ENCODE results near the gene NAV2. TPM values are rescaled to one million over a fixed set of nuclear protein-coding genes. Genes with fewer than 3 reads are reported as not detected.

NAV2 gene
- polyA plus RNA-seq, 1 experiment, result 5.1 TPM

- peak overlapping the region; percentile 31 for H3K4me3 ChIP-seq (ENCODE audit: low read depth, low read length)
- TF ChIP-seq CTCF (IDR thresholded peaks at IDR 0.05; ENCODE audit: low read depth, low read length), result no peak
- no peak overlapping the region for H3K27ac ChIP-seq (ENCODE audit: low read depth, low read length)
- CTCF ChIA-PET, result interaction anchor here (1.3 to 1.5 kb wide), 2 partner anchors 31 to 191 kb away, joined by 4 read pairs; no protein-coding TSS in a partner anchor
- peaks cover 11% of the 10 kb centered on the region for H3K9me3 ChIP-seq (ENCODE audit: control insufficient read depth, insufficient read depth, low read length)
- no peak for DNase-seq (ENCODE audit: low read depth, low spot score)
- peaks cover 84% of the 10 kb centered on the region for H3K27me3 ChIP-seq (ENCODE audit: control insufficient read depth, insufficient read depth, low read length)
- POLR2A ChIA-PET, result interaction anchor here (0.7 kb wide), 1 partner anchor 483 kb away, joined by 4 read pairs; no protein-coding TSS in a partner anchor
Measured at GRCh38 chr11:20162824-20163782, 450.5 kb downstream of the NAV2 start.

GRCh38 chr11:20163783-20164481 lies 451.3 kb downstream of the NAV2 start:
- peaks cover 77% of the 10 kb centered on the region for H3K27me3 ChIP-seq (ENCODE audit: control insufficient read depth, insufficient read depth, low read length)
- no peak for DNase-seq (ENCODE audit: low read depth, low spot score)
- ChIA-PET POLR2A (interaction anchor here (0.6 kb wide), 1 partner anchor 175 kb away, joined by 5 read pairs; no protein-coding TSS in a partner anchor), CTCF (interaction anchor here (1.3 to 1.5 kb wide), 3 partner anchors 31 to 446 kb away, joined by 3 to 4 read pairs (median 4); no protein-coding TSS in a partner anchor)
- TF ChIP-seq CTCF (IDR thresholded peaks at IDR 0.05; ENCODE audit: low read depth, low read length), result no peak
- no peak overlapping the region for H3K4me3 ChIP-seq (ENCODE audit: low read depth, low read length)
- H3K27ac ChIP-seq (ENCODE audit: low read depth, low read length), result no peak overlapping the region
- peaks cover 5% of the 10 kb centered on the region for H3K9me3 ChIP-seq (ENCODE audit: control insufficient read depth, insufficient read depth, low read length)

Small RNA genes within 50 kb of the gene (small RNA-seq; reads per million reads assigned to genes)
- gene MIR4694 (ENCODE audit: insufficient read length, low read depth), result not detected
